ENCODE data around the gene MYO1E.

The MYO1E gene

GRCh38 chr15:59230531-59231055 lies 142.1 kb downstream of the MYO1E start:
- no peak for DNase-seq (ENCODE audit: low read depth in 2 of 2)

- DNase-seq (ENCODE audit: low read depth in 2 of 2), result no peak
Observed at GRCh38 chr15:59229453-59229852, 143.2 kb downstream of the MYO1E start.

- DNase-seq (ENCODE audit: low read depth in 2 of 2), result no peak
Observed at GRCh38 chr15:59229015-59229414, 143.7 kb downstream of the MYO1E start.

- DNase-seq (ENCODE audit: low read depth in 2 of 2), result no peak
Observed at GRCh38 chr15:59227021-59227420, 145.7 kb downstream of the MYO1E start.

- DNase-seq (ENCODE audit: low read depth in 2 of 2), result no peak
Observed at GRCh38 chr15:59224474-59224873, 148.2 kb downstream of the MYO1E start.

- no peak for DNase-seq (ENCODE audit: low read depth in 2 of 2)
Observed at GRCh38 chr15:59223736-59224135, 148.9 kb downstream of the MYO1E start.

- DNase-seq (ENCODE audit: low read depth in 2 of 2), result no peak
Observed at GRCh38 chr15:59222906-59223550, 149.6 kb downstream of the MYO1E start.

GRCh38 chr15:59221511-59222505 lies 150.9 kb downstream of the MYO1E start:
- no peak for DNase-seq (ENCODE audit: low read depth in 2 of 2)

- DNase-seq (ENCODE audit: low read depth in 2 of 2), result no peak
Observed at GRCh38 chr15:59218710-59219109, 154.0 kb downstream of the MYO1E start.

GRCh38 chr15:59217876-59218498 lies 154.7 kb downstream of the MYO1E start:
- DNase-seq (ENCODE audit: low read depth in 2 of 2), result no peak

GRCh38 chr15:59216911-59217310 lies 155.8 kb downstream of the MYO1E start:
- no peak for DNase-seq (ENCODE audit: low read depth in 2 of 2)

GRCh38 chr15:59210186-59210585 lies 162.5 kb downstream of the MYO1E start:
- no peak for DNase-seq (ENCODE audit: low read depth in 2 of 2)

GRCh38 chr15:59208613-59209249 lies 163.9 kb downstream of the MYO1E start:
- DNase-seq (ENCODE audit: low read depth in 2 of 2), result no peak

GRCh38 chr15:59206623-59207183 lies 166.0 kb downstream of the MYO1E start, which contains the start of gene LDHAL6B:
Gene LDHAL6B, plus strand, starts transcription at chr15:59206843. Its CDS starts 98 bp downstream, at chr15:59206941.
- no peak for DNase-seq (ENCODE audit: low read depth in 2 of 2)

GRCh38 chr15:59205839-59206622 lies 166.6 kb downstream of the MYO1E start:
- no peak for DNase-seq (ENCODE audit: low read depth in 2 of 2)

- DNase-seq (ENCODE audit: low read depth in 2 of 2), result no peak
Observed at GRCh38 chr15:59203657-59204056, 169.0 kb downstream of the MYO1E start.

- no peak for DNase-seq (ENCODE audit: low read depth in 2 of 2)
Observed at GRCh38 chr15:59203008-59203407, 169.7 kb downstream of the MYO1E start.

- DNase-seq (ENCODE audit: low read depth in 2 of 2), result no peak
Observed at GRCh38 chr15:59200560-59200959, 172.1 kb downstream of the MYO1E start.

- no peak for DNase-seq (ENCODE audit: low read depth in 2 of 2)
Observed at GRCh38 chr15:59199626-59200465, 172.8 kb downstream of the MYO1E start.

- DNase-seq (ENCODE audit: low read depth in 2 of 2), result no peak
Observed at GRCh38 chr15:59197454-59197853, 175.2 kb downstream of the MYO1E start.
